ENCODE results near the gene PTPRU.
"Not testable (repeated sequence)": the region's sequence is repeated elsewhere in the genome, so short reads cannot be mapped to it uniquely, and the experiment has no call there.

The PTPRU gene

DNA sequence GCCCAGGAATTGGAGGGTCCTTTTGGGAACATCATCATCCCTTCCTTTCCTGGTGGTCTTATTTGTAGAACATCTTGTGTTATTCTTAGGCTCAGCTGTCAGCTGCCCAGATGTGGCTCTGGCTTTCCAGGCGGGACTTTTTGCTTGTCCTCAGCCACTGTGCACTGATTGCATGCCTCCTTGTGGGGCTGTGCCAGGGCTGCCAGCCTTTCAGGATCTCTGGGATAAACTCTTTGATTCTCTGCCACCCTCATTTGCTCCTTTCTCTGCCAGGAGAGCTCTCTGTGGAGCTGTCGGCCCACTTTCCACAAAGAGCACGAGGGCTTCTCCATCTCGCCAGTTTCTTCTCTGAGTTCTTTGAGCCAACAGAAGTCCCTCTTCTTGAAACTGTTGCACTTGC lies 63.1 kb downstream of the PTPRU start:
- H3K4me1 Mint-ChIP-seq, result no peaks in the 10 kb centered on the region
- DNase-seq (ENCODE audit: low spot score in 2 of 2) (no peak), ATAC-seq (replicated peaks; ENCODE audit: extremely low read depth, poor library complexity, severe bottlenecking) (no peak)
- no peaks in the 10 kb centered on the region for H3K9me3 Mint-ChIP-seq
- H3K27ac Mint-ChIP-seq (ENCODE audit: low read depth), result no peak overlapping the region
- peaks cover 3% of the 10 kb centered on the region for H3K36me3 Mint-ChIP-seq (ENCODE audit: insufficient read depth)
- H3K4me3 Mint-ChIP-seq, result no peak overlapping the region
- H3K27me3 Mint-ChIP-seq, result peaks cover 52% of the 10 kb centered on the region

DNA sequence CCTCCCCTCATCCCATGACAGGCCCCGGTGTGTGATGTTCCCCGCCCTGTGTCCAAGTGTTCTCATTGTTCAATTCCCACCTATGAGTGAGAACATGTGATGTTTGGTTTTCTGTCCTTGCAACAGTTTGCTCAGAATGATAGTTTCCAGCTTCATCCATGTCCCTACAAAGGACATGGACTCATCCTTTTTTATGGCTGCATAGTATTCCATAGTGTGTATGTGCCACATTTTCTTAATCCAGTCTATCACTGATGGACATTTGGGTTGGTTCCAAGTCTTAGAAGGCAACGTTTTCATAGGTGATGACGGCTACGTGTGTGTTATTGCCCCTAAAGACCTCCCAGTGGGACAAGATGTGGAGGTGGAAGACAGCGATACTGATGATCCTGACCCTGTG lies 65.4 kb downstream of the PTPRU start:
- not testable (repeated sequence) for ATAC-seq (replicated peaks; ENCODE audit: extremely low read depth, poor library complexity, severe bottlenecking); H3K27ac Mint-ChIP-seq (ENCODE audit: low read depth); DNase-seq (ENCODE audit: low spot score in 2 of 2); H3K4me3 Mint-ChIP-seq; H3K36me3 Mint-ChIP-seq (ENCODE audit: insufficient read depth); H3K4me1 Mint-ChIP-seq; H3K9me3 Mint-ChIP-seq
- H3K27me3 Mint-ChIP-seq, result peaks cover 40% of the 10 kb centered on the region

DNA sequence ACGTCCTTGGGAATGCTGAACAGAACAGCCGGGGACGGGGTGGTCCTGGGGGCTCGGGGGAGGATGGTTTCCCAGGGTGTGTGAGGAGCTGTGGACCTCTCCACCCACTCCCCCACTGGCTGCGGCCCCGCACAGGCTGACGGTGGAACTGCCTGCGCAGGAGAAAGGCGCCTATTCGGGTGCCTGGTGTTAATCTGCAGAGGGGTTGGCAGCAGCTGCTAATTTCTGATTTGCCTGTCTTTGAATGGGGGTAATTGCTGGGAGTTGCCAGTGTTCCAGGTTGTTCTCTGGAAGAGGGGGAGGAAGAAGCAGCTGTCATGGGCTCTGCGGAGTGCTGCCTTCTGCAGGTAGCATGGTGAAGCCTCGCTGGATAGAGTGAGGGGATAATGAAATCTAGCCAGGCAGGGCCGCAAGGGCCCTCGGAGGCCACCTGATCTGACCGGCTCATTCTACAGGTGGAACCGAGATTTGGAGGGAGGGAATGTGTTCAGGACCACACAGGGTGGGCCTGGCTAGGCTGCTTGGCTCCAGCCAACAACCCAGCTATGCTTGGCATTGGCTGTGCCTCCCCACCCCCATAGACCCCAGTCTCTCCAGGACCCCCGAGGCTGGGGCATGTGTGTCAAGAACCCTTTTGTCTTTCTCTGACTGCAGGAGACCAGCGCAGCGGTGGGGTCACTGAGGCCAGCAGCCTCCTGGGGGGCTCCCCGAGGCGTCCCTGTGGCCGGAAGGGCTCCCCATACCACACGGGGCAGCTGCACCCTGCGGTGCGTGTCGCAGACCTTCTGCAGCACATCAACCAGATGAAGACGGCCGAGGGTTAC lies 67.1 kb downstream of the PTPRU start:
- Mint-ChIP-seq H3K4me3 (no peak overlapping the region), H3K27me3 (peaks cover 23% of the 10 kb centered on the region), H3K4me1 (peaks cover 6% of the 10 kb centered on the region), H3K36me3 (ENCODE audit: insufficient read depth) (peaks cover 3% of the 10 kb centered on the region), H3K9me3 (no peaks in the 10 kb centered on the region), H3K27ac (ENCODE audit: low read depth) (no peak overlapping the region)
- DNase-seq (ENCODE audit: low spot score in 2 of 2) (no peak), ATAC-seq (replicated peaks; ENCODE audit: extremely low read depth, poor library complexity, severe bottlenecking) (no peak)

DNA sequence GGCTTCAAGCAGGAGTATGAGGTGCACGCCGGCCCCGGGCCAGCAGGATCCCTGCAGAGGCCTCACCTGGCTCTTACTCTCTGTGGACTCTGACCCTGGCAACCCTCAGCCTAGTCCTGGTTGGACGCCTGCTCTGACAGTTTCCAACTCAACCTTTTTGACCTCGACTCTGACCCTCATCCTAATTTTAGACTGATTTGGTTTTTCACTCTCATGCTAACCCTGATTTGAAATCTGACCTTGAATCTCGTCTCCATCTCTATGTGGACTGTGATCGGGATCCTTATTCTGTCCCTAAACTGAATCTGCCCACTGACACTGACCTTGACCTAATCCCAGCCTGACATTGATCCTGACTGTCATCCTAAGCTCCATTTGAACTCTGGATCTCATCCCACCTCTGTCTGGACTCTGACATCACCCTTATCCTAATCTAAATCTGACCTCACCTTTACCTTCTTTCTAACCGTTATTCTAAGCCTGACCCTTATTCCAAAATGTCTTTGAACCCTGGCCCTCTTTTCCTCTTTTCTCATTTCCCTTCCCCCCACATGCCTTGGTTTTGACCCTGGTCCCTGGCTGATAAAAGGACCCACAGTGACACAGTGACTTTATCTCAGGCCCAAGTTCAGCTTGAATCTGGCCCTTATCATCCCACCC lies 67.8 kb downstream of the PTPRU start:
- H3K27ac Mint-ChIP-seq (ENCODE audit: low read depth), result no peak overlapping the region
- ATAC-seq (replicated peaks; ENCODE audit: extremely low read depth, poor library complexity, severe bottlenecking) (no peak), DNase-seq (ENCODE audit: low spot score in 2 of 2) (no peak)
- H3K4me1 Mint-ChIP-seq, result peaks cover 6% of the 10 kb centered on the region
- peaks cover 16% of the 10 kb centered on the region for H3K27me3 Mint-ChIP-seq
- no peaks in the 10 kb centered on the region for H3K9me3 Mint-ChIP-seq
- no peak overlapping the region for H3K4me3 Mint-ChIP-seq
- H3K36me3 Mint-ChIP-seq (ENCODE audit: insufficient read depth), result peaks cover 3% of the 10 kb centered on the region

GRCh38 chr1:29305943-29306342 lies 69.6 kb downstream of the PTPRU start:
- Mint-ChIP-seq H3K27ac (ENCODE audit: low read depth) (no peak overlapping the region), H3K27me3 (no peaks in the 10 kb centered on the region), H3K9me3 (no peaks in the 10 kb centered on the region), H3K36me3 (ENCODE audit: insufficient read depth) (no peaks in the 10 kb centered on the region), H3K4me1 (peaks cover 6% of the 10 kb centered on the region), H3K4me3 (no peak overlapping the region)
- no peak for ATAC-seq (replicated peaks; ENCODE audit: extremely low read depth, poor library complexity, severe bottlenecking)
- DNase-seq (ENCODE audit: low spot score in 2 of 2), result no peak

DNA sequence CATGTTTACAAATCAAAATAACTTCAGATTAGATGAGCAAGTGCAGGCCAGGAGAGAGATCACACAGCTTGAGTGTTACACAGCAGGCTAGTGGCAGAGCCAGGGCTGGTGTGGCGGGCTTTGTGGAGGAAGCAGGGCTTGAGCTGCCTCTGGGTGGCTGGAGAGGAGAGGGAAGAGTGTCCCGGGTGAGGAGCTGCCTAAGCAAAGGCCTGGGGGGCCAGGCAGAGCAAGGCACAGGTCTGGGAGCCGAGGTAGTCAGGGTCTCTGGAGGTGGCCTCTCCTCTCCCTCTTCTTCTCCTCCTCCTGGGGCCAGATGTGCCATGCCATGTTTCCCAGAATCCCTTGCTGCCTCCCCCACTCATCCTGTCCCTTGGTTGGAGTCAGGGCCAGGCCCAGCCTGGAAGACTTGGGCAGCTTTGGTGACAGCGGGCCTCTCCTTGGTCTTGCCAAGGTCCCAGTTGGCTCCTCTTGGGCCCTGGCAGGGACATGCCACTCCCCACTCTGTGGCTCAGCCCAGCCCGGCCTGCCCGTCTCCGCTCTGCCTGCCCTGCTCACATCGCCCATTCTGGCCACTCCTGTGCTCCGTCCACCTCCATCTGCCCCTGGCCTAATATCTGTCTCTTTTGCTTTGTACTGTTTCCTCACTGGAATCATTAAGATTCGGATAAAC lies 70.3 kb downstream of the PTPRU start:
- Mint-ChIP-seq H3K4me1 (peaks cover 6% of the 10 kb centered on the region), H3K4me3 (no peak overlapping the region), H3K27ac (ENCODE audit: low read depth) (no peak overlapping the region), H3K9me3 (no peaks in the 10 kb centered on the region), H3K36me3 (ENCODE audit: insufficient read depth) (no peaks in the 10 kb centered on the region), H3K27me3 (no peaks in the 10 kb centered on the region)
- ATAC-seq (replicated peaks; ENCODE audit: extremely low read depth, poor library complexity, severe bottlenecking), result no peak
- no peak for DNase-seq (ENCODE audit: low spot score in 2 of 2)

- Mint-ChIP-seq H3K27me3 (no peaks in the 10 kb centered on the region), H3K27ac (ENCODE audit: low read depth) (no peak overlapping the region), H3K4me1 (peaks cover 6% of the 10 kb centered on the region), H3K9me3 (no peaks in the 10 kb centered on the region), H3K36me3 (ENCODE audit: insufficient read depth) (no peaks in the 10 kb centered on the region), H3K4me3 (no peak overlapping the region)
- ATAC-seq (replicated peaks; ENCODE audit: extremely low read depth, poor library complexity, severe bottlenecking) (no peak), DNase-seq (ENCODE audit: low spot score in 2 of 2) (no peak)
Measured at GRCh38 chr1:29309075-29309474, 72.8 kb downstream of the PTPRU start.

- Mint-ChIP-seq H3K9me3 (no peaks in the 10 kb centered on the region), H3K4me3 (no peak overlapping the region), H3K36me3 (ENCODE audit: insufficient read depth) (no peaks in the 10 kb centered on the region), H3K4me1 (peaks cover 6% of the 10 kb centered on the region), H3K27me3 (no peaks in the 10 kb centered on the region), H3K27ac (ENCODE audit: low read depth) (no peak overlapping the region)
- DNase-seq (ENCODE audit: low spot score in 2 of 2), result no peak
- no peak for ATAC-seq (replicated peaks; ENCODE audit: extremely low read depth, poor library complexity, severe bottlenecking)
Measured at GRCh38 chr1:29309621-29310020, 73.3 kb downstream of the PTPRU start.

- H3K9me3 Mint-ChIP-seq, result no peaks in the 10 kb centered on the region
- peaks cover 7% of the 10 kb centered on the region for H3K27me3 Mint-ChIP-seq
- H3K4me3 Mint-ChIP-seq, result no peak overlapping the region
- no peaks in the 10 kb centered on the region for H3K36me3 Mint-ChIP-seq (ENCODE audit: insufficient read depth)
- no peak overlapping the region for H3K27ac Mint-ChIP-seq (ENCODE audit: low read depth)
- ATAC-seq (replicated peaks; ENCODE audit: extremely low read depth, poor library complexity, severe bottlenecking), result no peak
- H3K4me1 Mint-ChIP-seq, result peaks cover 6% of the 10 kb centered on the region
- DNase-seq (ENCODE audit: low spot score in 2 of 2), result no peak
Measured at GRCh38 chr1:29310616-29311180, 74.4 kb downstream of the PTPRU start.

- H3K27me3 Mint-ChIP-seq, result peaks cover 7% of the 10 kb centered on the region
- ATAC-seq (replicated peaks; ENCODE audit: extremely low read depth, poor library complexity, severe bottlenecking) (no peak), DNase-seq (ENCODE audit: low spot score in 2 of 2) (no peak)
- H3K36me3 Mint-ChIP-seq (ENCODE audit: insufficient read depth), result no peaks in the 10 kb centered on the region
- H3K4me3 Mint-ChIP-seq, result no peak overlapping the region
- peaks cover 6% of the 10 kb centered on the region for H3K4me1 Mint-ChIP-seq
- H3K27ac Mint-ChIP-seq (ENCODE audit: low read depth), result no peak overlapping the region
- H3K9me3 Mint-ChIP-seq, result no peaks in the 10 kb centered on the region
Measured at GRCh38 chr1:29311352-29312030, 75.2 kb downstream of the PTPRU start.

GRCh38 chr1:29312469-29313461 lies 76.4 kb downstream of the PTPRU start:
- DNase-seq (ENCODE audit: low spot score in 2 of 2) (no peak), ATAC-seq (replicated peaks; ENCODE audit: extremely low read depth, poor library complexity, severe bottlenecking) (no peak)
- no peaks in the 10 kb centered on the region for H3K9me3 Mint-ChIP-seq
- H3K27ac Mint-ChIP-seq (ENCODE audit: low read depth), result no peak overlapping the region
- no peaks in the 10 kb centered on the region for H3K4me1 Mint-ChIP-seq
- H3K4me3 Mint-ChIP-seq, result no peak overlapping the region
- H3K36me3 Mint-ChIP-seq (ENCODE audit: insufficient read depth), result no peaks in the 10 kb centered on the region
- peaks cover 7% of the 10 kb centered on the region for H3K27me3 Mint-ChIP-seq
